HepG2 (cell line): ENCODE data around the gene NOVA2. TPM values are rescaled to one million over a fixed set of nuclear protein-coding genes. Genes with fewer than 3 reads are reported as not detected.

Experiments
- BHLHE40 ChIP-seq: IDR thresholded peaks from 2 replicates; pipeline ENCODE4 v1.6.1; 2011; ENCODE audit warnings: low read length, improper control_type of control experiment
- ELF4 ChIP-seq: sonication (generic); formaldehyde crosslinking; IDR thresholded peaks from 2 replicates; pipeline ENCODE4 v1.5.0; 2020; ENCODE audit warnings: missing genetic modification reagents, mild to moderate bottlenecking, moderate library complexity, borderline replicate concordance
- GABPB1 ChIP-seq: IDR thresholded peaks from 2 replicates; pipeline ENCODE4 v1.6.1; 2016; ENCODE audit warnings: mild to moderate bottlenecking, missing genetic modification reagents, moderate library complexity, missing compliant biosample characterization
- HNRNPH1 ChIP-seq: fragments of 200-400 bp; formaldehyde crosslinking; optimal IDR thresholded peaks from 2 replicates; pipeline ENCODE3; 2017; ENCODE audit warnings: mild to moderate bottlenecking, low read depth, low read length
- MAFG ChIP-seq: sonication (generic); formaldehyde crosslinking; IDR thresholded peaks from 2 replicates; pipeline ENCODE4 v1.5.1; 2020; ENCODE audit warnings: mild to moderate bottlenecking, missing genetic modification reagents
- MED1 ChIP-seq: sonication (generic); formaldehyde crosslinking; IDR thresholded peaks from 2 replicates; pipeline ENCODE4 v1.4.0; 2020; ENCODE audit warnings: missing genetic modification reagents
- NAIF1 ChIP-seq: sonication (generic); formaldehyde crosslinking; IDR thresholded peaks from 2 replicates; pipeline ENCODE4 v1.5.0; 2020; ENCODE audit warnings: mild to moderate bottlenecking, missing genetic modification reagents, borderline replicate concordance
- POLR2AphosphoS5 ChIP-seq: IDR thresholded peaks from 2 replicates; pipeline ENCODE4 v1.6.1; 2012; ENCODE audit warnings: low read depth, low read length
- RORA ChIP-seq: sonication (generic); formaldehyde crosslinking; IDR thresholded peaks from 2 replicates; pipeline ENCODE4 v1.5.0; 2020; ENCODE audit warnings: mild to moderate bottlenecking, missing genetic modification reagents, moderate library complexity
- SKI ChIP-seq: fragments of 450-650 bp; IDR thresholded peaks from one replicate; pipeline ENCODE4 v1.6.1; 2018; ENCODE audit warnings: mild to moderate bottlenecking; ENCODE audit not compliant: partially characterized antibody
- SRY ChIP-seq: sonication (generic); formaldehyde crosslinking; IDR thresholded peaks from 2 replicates; pipeline ENCODE4 v1.8.0; 2022; ENCODE audit warnings: mild to moderate bottlenecking, missing genetic modification reagents
- THAP11 ChIP-seq: IDR thresholded peaks from 2 replicates; pipeline ENCODE4 v1.6.1; 2016; ENCODE audit warnings: missing biosample characterization, missing genetic modification reagents
- ZBED4 ChIP-seq: sonication (generic); formaldehyde crosslinking; IDR thresholded peaks from 2 replicates; pipeline ENCODE4 v1.4.0; 2020; ENCODE audit warnings: missing genetic modification reagents, borderline replicate concordance
- ZBTB38 ChIP-seq: sonication (generic); formaldehyde crosslinking; IDR thresholded peaks from 2 replicates; pipeline ENCODE4 v1.5.1; 2020; ENCODE audit warnings: mild to moderate bottlenecking, missing genetic modification reagents
- ZFP36L1 ChIP-seq: sonication (generic); formaldehyde crosslinking; IDR thresholded peaks from 2 replicates; pipeline ENCODE4 v1.8.0; 2022; ENCODE audit warnings: mild to moderate bottlenecking, missing genetic modification reagents, moderate library complexity
- ZFP90 ChIP-seq: sonication (generic); formaldehyde crosslinking; IDR thresholded peaks from 2 replicates; pipeline ENCODE4 v1.8.0; 2022; ENCODE audit warnings: missing genetic modification reagents, mild to moderate bottlenecking, inconsistent platforms, borderline replicate concordance
- ZKSCAN5 ChIP-seq: sonication (generic); formaldehyde crosslinking; IDR thresholded peaks from 2 replicates; pipeline ENCODE4 v1.5.1; 2020; ENCODE audit warnings: mild to moderate bottlenecking, missing genetic modification reagents
- ZNF121 ChIP-seq: sonication (generic); formaldehyde crosslinking; IDR thresholded peaks from 2 replicates; pipeline ENCODE4 v1.5.0; 2020; ENCODE audit warnings: mild to moderate bottlenecking, missing genetic modification reagents
- ZNF331 ChIP-seq: sonication (generic); formaldehyde crosslinking; IDR thresholded peaks from 2 replicates; pipeline ENCODE4 v1.4.0; 2020; ENCODE audit warnings: missing genetic modification reagents
- ZNF672 ChIP-seq: sonication (generic); formaldehyde crosslinking; IDR thresholded peaks from 2 replicates; pipeline ENCODE4 v1.8.1; 2022; ENCODE audit warnings: missing genetic modification reagents
- ZUFSP ChIP-seq: sonication (generic); formaldehyde crosslinking; IDR thresholded peaks from 2 replicates; pipeline ENCODE4 v1.9.0; 2021; ENCODE audit warnings: missing genetic modification reagents, mild to moderate bottlenecking, borderline replicate concordance
- polyA plus RNA-seq, 8 experiments: library from polyadenylated mRNA; depleted of rRNA in 3 of 8; stranded (reverse) in 7 of 8; unstranded in 1 of 8; fragments of >200 nt; fragmentation: Illumina TruSeq in 4 of 8; extraction: Trizol in 4 of 8; gene quantifications; 2 replicates each; pipeline versions ENCODE4 v1.2.1 to v1.2.3, GENCODE V29; 2011 to 2016; ENCODE audit warnings: low read depth in 4 of 8, missing spikeins in 1 of 8, mixed read lengths in 1 of 8; ENCODE audit not compliant: insufficient read depth in 1 of 8
- total RNA-seq, 5 experiments: library from RNA; depleted of rRNA; stranded (reverse); fragments of >200 nt; fragmentation: Illumina TruSeq; extraction: Trizol; gene quantifications; 2 replicates each; pipeline ENCODE4 v1.2.3, GENCODE V29; 2016; ENCODE audit warnings: low read depth in 1 of 5
- TF ChIP-seq, protein P1 (sequence below): sonication (generic); formaldehyde crosslinking; IDR thresholded peaks from 2 replicates; pipeline ENCODE4 v1.5.0; 2020; ENCODE audit warnings: mild to moderate bottlenecking, missing genetic modification reagents
- TF ChIP-seq, protein P2 (sequence below): sonication (generic); formaldehyde crosslinking; IDR thresholded peaks from 2 replicates; pipeline ENCODE4 v1.9.0; 2021; ENCODE audit warnings: missing genetic modification reagents, borderline replicate concordance

NOVA2 gene
- total and polyA plus RNA-seq, 2 of the 13 experiments (the other 11 are each of a cell fraction or from before 2014, with no cell fraction given), result not detected

- TF ChIP-seq ZBED4 (CRISPR knock-in tag) (no peak), RORA (no peak), HNRNPH1 (no peak), ZNF331 (no peak), SKI (peak; percentile 78), SRY (CRISPR knock-in tag) (0 out of 2 replicates have a peak, but pooled peaks have one; percentile 63), ZFP90 (CRISPR knock-in tag) (no peak), NAIF1 (CRISPR knock-in tag) (no peak), BHLHE40 (no peak), ZNF121 (CRISPR knock-in tag) (no peak), ZKSCAN5 (CRISPR knock-in tag) (no peak), ELF4 (CRISPR knock-in tag) (no peak), MAFG (no peak), ZFP36L1 (CRISPR knock-in tag) (no peak), ZBTB38 (no peak), ZNF672 (CRISPR knock-in tag) (no peak), POLR2AphosphoS5 (peak; percentile 56), MED1 (peak; percentile 35; the same call in 1 of the 2 replicates), GABPB1 (CRISPR knock-in tag) (peak; percentile 81), ZUFSP (CRISPR knock-in tag) (no peak), THAP11 (peak; percentile 94)
- TF ChIP-seq, protein P1, sequence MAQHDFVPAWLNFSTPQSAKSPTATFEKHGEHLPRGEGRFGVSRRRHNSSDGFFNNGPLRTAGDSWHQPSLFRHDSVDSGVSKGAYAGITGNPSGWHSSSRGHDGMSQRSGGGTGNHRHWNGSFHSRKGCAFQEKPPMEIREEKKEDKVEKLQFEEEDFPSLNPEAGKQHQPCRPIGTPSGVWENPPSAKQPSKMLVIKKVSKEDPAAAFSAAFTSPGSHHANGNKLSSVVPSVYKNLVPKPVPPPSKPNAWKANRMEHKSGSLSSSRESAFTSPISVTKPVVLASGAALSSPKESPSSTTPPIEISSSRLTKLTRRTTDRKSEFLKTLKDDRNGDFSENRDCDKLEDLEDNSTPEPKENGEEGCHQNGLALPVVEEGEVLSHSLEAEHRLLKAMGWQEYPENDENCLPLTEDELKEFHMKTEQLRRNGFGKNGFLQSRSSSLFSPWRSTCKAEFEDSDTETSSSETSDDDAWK (CRISPR knock-in tag), result no peak
- TF ChIP-seq, protein P2, sequence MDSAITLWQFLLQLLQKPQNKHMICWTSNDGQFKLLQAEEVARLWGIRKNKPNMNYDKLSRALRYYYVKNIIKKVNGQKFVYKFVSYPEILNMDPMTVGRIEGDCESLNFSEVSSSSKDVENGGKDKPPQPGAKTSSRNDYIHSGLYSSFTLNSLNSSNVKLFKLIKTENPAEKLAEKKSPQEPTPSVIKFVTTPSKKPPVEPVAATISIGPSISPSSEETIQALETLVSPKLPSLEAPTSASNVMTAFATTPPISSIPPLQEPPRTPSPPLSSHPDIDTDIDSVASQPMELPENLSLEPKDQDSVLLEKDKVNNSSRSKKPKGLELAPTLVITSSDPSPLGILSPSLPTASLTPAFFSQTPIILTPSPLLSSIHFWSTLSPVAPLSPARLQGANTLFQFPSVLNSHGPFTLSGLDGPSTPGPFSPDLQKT (CRISPR knock-in tag), result no peak
These were observed 87.9 kb downstream of the NOVA2 start, which contains the start of gene IRF2BP1 (continued) for GRCh38 chr19:45885556-45886426.
